HCT116 (cell line): ENCODE results near the gene AGAP1. TPM values are rescaled to one million over a fixed set of nuclear protein-coding genes. Genes with fewer than 3 reads are reported as not detected.

Experiments
- ATAC-seq: fragments of 200-7000 bp; cut with Tn5 transposase; 2 replicates; pipeline ENCODE4 v1.9.1; 2020; ENCODE audit warnings: mild to moderate bottlenecking, moderate library complexity
- BruUV-seq: library from RNA; stranded (reverse); fragments of 400-500 nt; replicated peaks from 2 replicates; lab custom pipeline; 2021; lab: Mats Ljungman, UMichigan
- CTCF ChIA-PET: fragments of 300-600 bp; sonication (Branson Sonifier 250); formaldehyde crosslinking; loops from one replicate; lab custom pipeline; 2021; ENCODE audit warnings: antibody characterized with exemption; lab: Charles Lee
- POLR2A ChIA-PET: fragments of 300-600, 350-600 bp; sonication (Branson Sonifier 250); formaldehyde crosslinking; loops from one replicate; lab custom pipeline; 2021; ENCODE audit warnings: antibody characterized with exemption; lab: Charles Lee
- RAD21 ChIA-PET, 2 experiments: fragments of 300-600 bp; sonication (Branson Sonifier 250); formaldehyde crosslinking; loops; one replicate each; lab custom pipeline; 2023; ENCODE audit warnings: low total read pairs in 2 of 2; ENCODE audit not compliant: uncharacterized antibody in 2 of 2, unreplicated experiment in 2 of 2, low non-redundant PET in 1 of 2; lab: Charles Lee
- DNase-seq: peaks from one replicate; pipeline ENCODE4 v3.0.0-alpha.2; 2010; ENCODE audit warnings: low read depth, low spot score
- H2AFZ ChIP-seq: fragments of 200-600 bp; shearing (Covaris generic), sonication (generic); 2 replicates; pipeline ENCODE4 v1.6.1; 2017; ENCODE audit warnings: low read depth, mixed run types, mixed read lengths, antibody characterized with exemption, low read length; ENCODE audit not compliant: poor library complexity, severe bottlenecking
- H3K27ac ChIP-seq: 2 replicates; pipeline ENCODE4 v1.5.1; 2012; ENCODE audit warnings: low read depth, low read length
- H3K27me3 ChIP-seq: fragments of 200-600 bp; sonication (generic); 2 replicates; pipeline ENCODE4 v1.6.1; 2016; ENCODE audit warnings: mixed run types, low read length, mixed read lengths; ENCODE audit not compliant: insufficient read depth
- H3K36me3 ChIP-seq, 2 experiments: fragments of 200-500 bp in 1 of 2; fragments of 200-600 bp in 1 of 2; sonication (Bioruptor generic) in 1 of 2; sonication (generic) in 1 of 2; 2 replicates each; pipeline versions ENCODE4 v1.5.1 to v1.6.1; 2014 to 2016; ENCODE audit warnings: low read length in 2 of 2, inconsistent platforms in 1 of 2, mixed read lengths in 1 of 2, mixed run types in 1 of 2; ENCODE audit not compliant: insufficient read depth in 2 of 2, control insufficient read depth in 1 of 2
- H3K4me1 ChIP-seq, 2 experiments: fragments of 200-600 bp in 1 of 2; sonication (generic) in 1 of 2; 2 replicates each; pipeline versions ENCODE4 v1.5.1 to v1.6.1; 2012 to 2017; ENCODE audit warnings: low read length in 2 of 2, inconsistent platforms in 1 of 2, mild to moderate bottlenecking in 1 of 2, mixed read lengths in 1 of 2, mixed run types in 1 of 2, moderate library complexity in 1 of 2; ENCODE audit not compliant: insufficient read depth in 2 of 2, control insufficient read depth in 1 of 2
- H3K4me2 ChIP-seq: fragments of 200-600 bp; sonication (generic); 2 replicates; pipeline ENCODE4 v1.6.1; 2017; ENCODE audit warnings: mixed run types, low read length, mixed read lengths
- H3K4me3 ChIP-seq, 2 experiments: fragments of 200-600 bp in 1 of 2; sonication (generic) in 1 of 2; replicated peaks in 1 of 2; 2 replicates each; pipeline ENCODE4 v1.5.1; 2011 to 2016; ENCODE audit warnings: low read length in 2 of 2, control low read depth in 1 of 2, low read depth in 1 of 2, mild to moderate bottlenecking in 1 of 2, mixed read lengths in 1 of 2, mixed run types in 1 of 2
- H3K79me2 ChIP-seq: fragments of 200-600 bp; sonication (generic); 2 replicates; pipeline ENCODE4 v1.6.1; 2017; ENCODE audit warnings: mild to moderate bottlenecking, mixed run types, low read length, moderate library complexity, mixed read lengths; ENCODE audit not compliant: insufficient read depth
- H3K9ac ChIP-seq: fragments of 200-600 bp; sonication (generic); 2 replicates; pipeline ENCODE4 v1.6.1; 2016; ENCODE audit warnings: low read length, mixed read lengths
- H3K9me2 ChIP-seq: fragments of 200-600 bp; sonication (generic), shearing (Covaris generic); 2 replicates; pipeline ENCODE4 v1.6.1; 2017; ENCODE audit warnings: mixed run types, mild to moderate bottlenecking, moderate library complexity; ENCODE audit not compliant: insufficient read depth
- H3K9me3 ChIP-seq, 2 experiments: fragments of 200-500 bp in 1 of 2; fragments of 200-600 bp in 1 of 2; sonication (Bioruptor generic) in 1 of 2; sonication (generic) in 1 of 2; 2 replicates each; pipeline ENCODE4 v1.6.1; 2014 to 2017; ENCODE audit warnings: low read length in 2 of 2, mixed read lengths in 2 of 2, inconsistent platforms in 1 of 2, low read depth in 1 of 2, mild to moderate bottlenecking in 1 of 2, mixed run types in 1 of 2, moderate library complexity in 1 of 2; ENCODE audit not compliant: control insufficient read depth in 1 of 2, insufficient read depth in 1 of 2
- H4K20me1 ChIP-seq: fragments of 200-600 bp; sonication (generic), shearing (Covaris generic); 2 replicates; pipeline ENCODE4 v1.6.1; 2017; ENCODE audit warnings: mixed run types, mild to moderate bottlenecking, moderate library complexity; ENCODE audit not compliant: insufficient read depth
- CTCF ChIP-seq, 3 experiments: fragments of 200-600 bp in 1 of 3; sonication (generic) in 1 of 3; IDR thresholded peaks in 2 of 3; conservative IDR thresholded peaks in 1 of 3; 2 replicates each; pipeline ENCODE4 v1.5.1; 2012 to 2017; ENCODE audit warnings: low read depth in 2 of 3, low read length in 2 of 3, antibody characterized with exemption in 1 of 3, borderline replicate concordance in 1 of 3, control low read depth in 1 of 3, mild to moderate bottlenecking in 1 of 3, mixed read lengths in 1 of 3, mixed run types in 1 of 3, moderate library complexity in 1 of 3; ENCODE audit not compliant: insufficient read depth in 1 of 3
- JUND ChIP-seq: IDR thresholded peaks from 2 replicates; pipeline ENCODE4 v1.6.1; 2012
- ZFX ChIP-seq: fragments of 450-650 bp; IDR thresholded peaks from 2 replicates; pipeline ENCODE4 v1.6.1; 2017
- ZNF274 ChIP-seq: fragments of 200-500 bp; sonication (Bioruptor generic); IDR thresholded peaks from 2 replicates; pipeline ENCODE4 v1.6.1; 2014; ENCODE audit warnings: mild to moderate bottlenecking, low read depth, low read length, inconsistent platforms
- intact Hi-C: fragments of 100-400 bp; cut with micrococcal nuclease; formaldehyde crosslinking; loops from 2 replicates; pipeline ENCODE4 v1.10.0; 2022
- total RNA-seq: library from RNA; stranded (reverse); gene quantifications from one replicate; pipeline ENCODE4 v1.2.1, GENCODE V29; 2021; ENCODE audit not compliant: unreplicated experiment

The AGAP1 gene
- total RNA-seq, 1 experiment from 2014 or later = 43.8 TPM

- no peaks in the 10 kb centered on the region for H3K79me2 ChIP-seq
- no peak for ATAC-seq
- RAD21 ChIA-PET = no interaction called here
- intact Hi-C loops = no loop called here
- no TSS peak for BruUV-seq
- H4K20me1 ChIP-seq = no peaks in the 10 kb centered on the region
- H2AFZ ChIP-seq = no peak overlapping the region
- no peak overlapping the region for H3K4me3 ChIP-seq
- CTCF ChIA-PET = no interaction called here
- no peaks in the 10 kb centered on the region for H3K36me3 ChIP-seq
- DNase-seq = no peak
- no peaks in the 10 kb centered on the region for H3K9me2 ChIP-seq
- no peak overlapping the region for H3K9ac ChIP-seq
- no peak for TF ChIP-seq ZNF274
- TF ChIP-seq JUND = no peak
- no peak for TF ChIP-seq ZFX
- no peaks in the 10 kb centered on the region for H3K27me3 ChIP-seq
- no peaks in the 10 kb centered on the region for H3K4me1 ChIP-seq
- POLR2A ChIA-PET = no interaction called here
- no peak overlapping the region for H3K27ac ChIP-seq
- no peak overlapping the region for H3K4me2 ChIP-seq
- H3K9me3 ChIP-seq = no peaks in the 10 kb centered on the region
Measured at GRCh38 chr2:236119003-236119402, 625.2 kb downstream of the AGAP1 start.

DNA sequence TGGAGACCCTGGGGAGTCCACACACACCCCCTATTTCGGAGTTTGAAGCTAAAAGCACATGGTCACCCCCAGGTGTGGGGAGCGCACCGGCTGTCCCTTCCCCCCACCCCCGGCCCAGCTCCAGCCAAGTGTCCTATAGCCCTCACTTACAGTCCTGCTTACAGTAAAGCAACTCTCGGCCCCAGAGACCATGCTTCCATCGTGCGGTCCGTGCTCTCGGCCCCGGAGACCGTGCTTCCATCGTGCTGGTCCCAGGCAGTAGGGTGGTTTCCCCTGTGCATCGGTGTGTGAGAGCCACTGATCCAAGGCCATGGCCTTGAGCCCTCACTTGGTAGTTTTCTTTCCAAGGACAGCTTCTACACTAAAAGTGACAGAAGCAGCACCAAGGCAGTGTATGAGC is 625.6 kb downstream of the AGAP1 start:
- no peak overlapping the region for H3K27ac ChIP-seq
- TF ChIP-seq CTCF (IDR thresholded peaks at IDR 0.05 in 2 of 3, conservative IDR thresholded peaks at IDR 0.05 in 1 of 3; ENCODE audit: borderline replicate concordance in 1 of 3, insufficient read depth in 1 of 3, low read depth in 2 of 3, low read length in 2 of 3) = no peak
- TF ChIP-seq, all 23 proteins: peak for 0
- Histone ChIP-seq H3K4me1 (no peaks in the 10 kb centered on the region), H3K9me3 (no peaks in the 10 kb centered on the region), H3K27me3 (no peaks in the 10 kb centered on the region), H3K79me2 (no peaks in the 10 kb centered on the region), H3K9me2 (no peaks in the 10 kb centered on the region), H3K4me3 (no peak overlapping the region), H3K36me3 (no peaks in the 10 kb centered on the region), H3K9ac (no peak overlapping the region), H3K4me2 (no peak overlapping the region), H2AFZ (no peak overlapping the region), H4K20me1 (no peaks in the 10 kb centered on the region)
- POLR2A ChIA-PET = no interaction called here
- BruUV-seq = no TSS peak
- CTCF ChIA-PET = no interaction called here
- intact Hi-C loops = no loop called here
- ATAC-seq (no peak), DNase-seq (no peak)
- RAD21 ChIA-PET = no interaction called here
